HG03135 (cell line): ENCODE measurements around the gene SP140L.
A peak's percentile ranks its signal among the peaks of the same experiment; 100 is the strongest.
"Not testable (repeated sequence)": the region's sequence is repeated elsewhere in the genome, so short reads cannot be mapped to it uniquely, and the experiment has no call there.

Experiments
- ATAC-seq: cut with Tn5 transposase; IDR thresholded peaks from one replicate; pipeline ENCODE4 v1.9.1; 2021; ENCODE audit warnings: mild to moderate bottlenecking, moderate library complexity; ENCODE audit not compliant: unreplicated experiment

The SP140L gene

DNA sequence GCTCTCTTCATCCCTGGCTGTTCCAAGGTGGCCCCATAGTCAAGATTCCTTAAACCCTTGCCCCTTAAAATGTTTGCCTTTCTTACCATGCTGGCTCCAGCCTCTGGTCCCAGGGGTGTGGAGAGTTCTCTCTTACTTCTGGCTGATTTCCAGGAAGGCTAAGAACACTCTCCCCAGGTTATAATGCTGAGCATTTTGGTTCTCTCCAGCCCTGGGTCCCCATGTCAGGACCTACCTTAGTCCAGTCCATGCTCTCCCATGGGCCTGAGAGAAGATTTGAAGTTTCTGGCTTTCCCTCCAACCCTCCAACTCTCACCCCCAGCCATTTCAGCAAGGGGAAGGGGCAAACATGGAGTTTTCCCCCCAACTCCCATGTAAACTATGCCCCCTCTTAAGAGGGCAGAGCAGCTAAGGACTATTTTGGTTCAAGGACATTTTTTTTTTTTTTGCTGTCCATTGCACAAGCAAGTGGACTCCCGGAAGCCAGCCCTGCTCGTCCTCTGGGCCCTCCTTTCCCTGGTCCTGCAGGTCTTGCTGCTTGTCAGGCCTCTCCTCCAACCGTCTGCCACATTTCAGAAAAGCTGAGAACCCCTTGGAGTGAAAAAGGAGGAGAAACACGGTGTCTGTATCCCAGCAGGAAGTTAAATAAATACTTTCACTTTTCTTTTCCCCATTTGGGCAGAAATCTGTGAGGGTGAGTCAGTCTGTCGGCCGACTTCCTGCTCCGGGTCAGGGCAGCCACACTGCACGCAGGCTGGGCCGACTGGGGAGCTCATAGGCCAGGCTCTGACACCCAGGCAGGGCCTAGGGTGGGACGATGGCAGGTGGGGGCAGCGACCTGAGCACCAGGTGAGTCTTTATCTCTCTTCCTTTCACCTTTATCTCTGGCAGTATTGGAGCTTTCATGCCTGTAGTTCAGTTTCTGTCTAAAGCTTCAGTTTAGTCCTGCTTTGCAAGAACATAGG is at the start of gene SP140L:
Gene SP140L (plus strand): TSS at position 741 of the 965 bp plus-strand sequence. CDS start 77 bp downstream, at position 818.
- peak; percentile 88 for ATAC-seq

DNA sequence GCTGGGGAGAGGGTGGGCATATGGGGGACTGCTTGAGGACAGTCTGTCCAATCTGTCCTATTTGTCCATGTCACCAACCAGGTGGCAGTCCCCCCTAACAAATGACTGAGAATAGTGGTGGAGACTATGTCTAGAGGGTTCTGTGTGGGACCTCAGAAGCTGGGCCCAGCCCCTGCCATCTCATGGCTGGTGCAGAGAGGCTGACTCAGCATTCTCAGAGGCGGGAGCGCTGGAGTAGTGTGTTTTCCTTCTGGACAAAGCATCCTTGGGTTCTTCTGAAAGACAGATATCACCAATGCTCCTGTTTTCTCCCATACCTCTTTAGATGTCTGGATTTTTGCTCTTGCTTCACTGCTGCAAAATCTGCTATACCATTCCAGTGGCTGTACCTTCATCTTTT is 44.1 kb upstream of the SP140L start:
- no peak for ATAC-seq

DNA sequence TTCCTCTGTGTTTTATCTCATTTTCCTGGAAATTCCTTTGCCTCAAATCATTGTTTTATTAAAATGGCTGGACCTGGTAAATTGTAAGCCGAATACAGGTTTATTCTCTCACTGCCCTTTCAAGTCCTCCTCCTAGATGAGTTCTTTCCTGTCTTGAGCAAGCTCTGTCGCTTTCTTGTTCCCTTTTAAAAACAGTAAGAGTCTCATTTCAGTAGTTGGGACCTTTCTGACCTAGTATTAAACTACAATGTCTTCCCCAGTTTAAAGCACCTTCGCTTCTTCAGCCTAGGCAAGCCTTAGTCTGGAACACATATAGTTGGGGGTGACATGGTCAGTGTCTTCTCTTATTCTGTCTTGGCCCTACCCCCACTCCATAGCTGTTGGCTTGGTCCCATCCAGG is 40.9 kb upstream of the SP140L start:
- ATAC-seq, result no peak

DNA sequence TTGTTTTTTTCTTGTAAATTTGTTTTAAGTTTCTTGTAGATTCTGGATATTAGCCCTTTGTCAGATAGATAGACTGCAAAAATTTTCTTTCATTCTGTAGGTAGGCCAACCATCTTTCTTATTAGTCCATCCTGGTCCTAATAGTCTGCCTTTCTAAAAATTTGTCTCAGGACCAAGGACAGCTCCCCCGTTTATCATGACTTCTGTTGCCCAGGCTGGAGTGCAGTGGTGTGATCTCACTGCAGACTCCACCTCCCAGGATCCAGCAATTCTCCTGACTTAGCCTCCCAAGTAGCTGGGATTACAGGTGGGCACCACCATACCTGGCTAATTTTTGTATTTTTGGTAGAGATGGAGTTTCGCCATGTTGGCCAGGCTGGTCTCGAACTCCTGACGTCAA is 37.7 kb upstream of the SP140L start:
- ATAC-seq, result not testable (repeated sequence)

DNA sequence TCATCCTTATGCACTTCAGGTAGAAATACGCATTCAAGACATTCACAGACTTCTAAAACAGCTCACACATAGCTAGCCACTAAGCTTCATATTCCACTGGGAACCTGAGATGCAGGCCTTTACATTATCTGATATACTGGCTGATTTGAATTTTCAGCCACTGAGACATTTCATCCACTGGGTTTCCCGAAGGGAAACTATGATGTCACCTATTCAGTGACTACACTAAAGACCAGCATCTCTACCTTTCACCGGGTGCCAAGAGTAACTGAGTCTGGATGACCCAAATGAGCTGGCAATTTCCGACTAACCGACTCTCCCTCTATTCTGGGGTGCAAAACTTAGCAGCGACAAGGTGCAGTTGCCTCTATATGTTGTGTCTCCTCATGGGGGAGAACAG is 31.8 kb upstream of the SP140L start:
- no peak for ATAC-seq

DNA sequence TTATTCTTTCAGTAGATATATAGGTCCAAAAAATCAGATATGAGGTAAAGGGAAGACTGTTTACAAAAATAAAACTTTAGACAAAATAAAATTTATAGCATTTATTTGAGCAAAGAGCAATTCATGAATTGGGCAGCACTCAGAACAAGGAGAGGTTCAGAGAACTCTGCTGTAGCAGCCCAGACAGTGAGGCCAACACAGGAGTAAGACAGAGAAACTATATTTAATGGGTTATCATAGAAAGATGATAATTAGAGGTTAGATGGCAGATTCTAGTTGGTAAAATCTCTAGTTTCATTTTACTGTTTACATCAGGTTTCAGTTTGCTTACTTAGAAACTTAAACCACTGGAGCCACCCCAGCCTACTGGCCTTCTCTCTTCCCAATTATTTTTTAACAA is 30.1 kb upstream of the SP140L start:
- ATAC-seq, result no peak

DNA sequence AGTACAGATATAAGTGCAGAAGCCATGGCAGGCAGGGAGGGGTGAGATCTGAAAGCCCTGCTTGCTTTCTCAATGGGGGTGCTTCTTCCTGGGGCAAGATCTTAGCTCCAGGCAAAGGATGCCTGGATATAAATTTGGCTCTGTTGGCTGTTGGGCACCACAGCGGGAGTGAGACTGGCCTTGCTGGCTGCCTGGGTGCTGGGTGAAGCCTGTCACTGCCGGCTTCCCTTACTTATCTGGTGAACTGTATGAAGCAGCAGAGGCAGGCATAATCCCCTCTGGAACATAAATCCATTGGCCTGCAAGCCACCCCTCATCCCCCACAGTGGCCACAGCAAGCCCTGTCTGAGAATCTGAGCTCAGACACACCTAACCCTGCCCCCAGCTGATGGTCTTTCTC is 27.4 kb upstream of the SP140L start:
- no peak for ATAC-seq

DNA sequence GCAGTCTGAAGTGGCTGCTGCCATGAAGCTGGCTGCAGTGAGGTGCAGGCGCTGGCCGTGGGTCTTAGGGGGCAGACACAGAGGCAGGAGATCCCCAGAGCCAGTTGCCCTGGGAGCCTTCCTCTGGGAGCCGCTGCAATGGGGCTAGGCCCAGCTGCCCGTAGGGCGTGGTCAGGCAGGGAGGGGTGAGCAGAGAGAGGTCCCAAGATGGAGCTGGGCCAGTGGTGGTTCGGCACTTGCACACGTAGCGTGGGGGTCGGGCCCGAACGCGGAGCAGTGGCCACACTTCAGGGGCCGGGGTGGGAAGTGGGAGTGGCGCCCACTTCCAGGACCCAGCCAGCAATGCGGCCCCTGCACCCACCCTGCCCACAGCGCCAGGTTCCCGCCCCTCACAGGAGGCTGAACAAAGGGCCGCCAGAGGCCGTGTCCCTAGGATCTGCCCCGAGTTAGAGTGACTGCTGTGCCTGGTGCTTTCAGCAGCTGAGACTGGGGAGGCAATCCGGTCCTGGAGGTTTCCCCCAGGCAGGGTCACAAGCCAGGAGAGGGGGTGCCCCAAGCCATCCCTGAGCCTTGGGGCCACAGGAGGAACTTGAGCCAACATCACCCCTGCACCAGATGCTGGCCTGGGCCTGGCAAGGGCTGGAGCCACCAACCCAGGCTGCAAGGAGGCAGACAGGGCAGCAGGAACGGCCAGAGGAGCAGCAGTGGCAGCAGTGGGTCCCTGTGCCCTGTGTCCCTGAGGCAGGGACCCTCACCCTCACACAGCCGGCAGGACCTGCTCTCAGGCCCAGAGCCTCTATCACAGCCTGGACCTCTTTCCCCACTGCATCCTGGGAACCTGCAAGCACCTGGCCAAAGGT is 21.3 kb upstream of the SP140L start:
- ATAC-seq, result no peak

DNA sequence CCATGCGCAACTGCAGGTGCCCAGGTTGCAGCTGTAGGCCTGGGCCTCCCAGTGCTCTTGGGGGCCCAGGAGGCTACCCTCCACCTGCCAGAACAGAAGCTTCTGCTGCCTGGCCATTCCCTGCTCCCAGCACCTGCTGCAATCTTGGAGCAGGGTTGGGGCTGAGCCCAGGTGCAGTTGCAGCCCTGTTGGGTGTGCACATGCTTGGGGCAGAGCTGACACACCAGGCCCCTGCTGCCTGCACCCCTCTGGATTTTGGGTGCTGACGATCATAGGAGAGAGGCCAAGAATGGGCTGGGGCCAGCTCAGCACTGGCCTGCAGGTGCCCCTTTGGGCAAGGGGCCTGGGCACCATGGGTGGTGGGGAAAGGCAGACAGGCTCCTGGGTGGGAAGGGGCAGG is 20.5 kb upstream of the SP140L start:
- no peak for ATAC-seq

DNA sequence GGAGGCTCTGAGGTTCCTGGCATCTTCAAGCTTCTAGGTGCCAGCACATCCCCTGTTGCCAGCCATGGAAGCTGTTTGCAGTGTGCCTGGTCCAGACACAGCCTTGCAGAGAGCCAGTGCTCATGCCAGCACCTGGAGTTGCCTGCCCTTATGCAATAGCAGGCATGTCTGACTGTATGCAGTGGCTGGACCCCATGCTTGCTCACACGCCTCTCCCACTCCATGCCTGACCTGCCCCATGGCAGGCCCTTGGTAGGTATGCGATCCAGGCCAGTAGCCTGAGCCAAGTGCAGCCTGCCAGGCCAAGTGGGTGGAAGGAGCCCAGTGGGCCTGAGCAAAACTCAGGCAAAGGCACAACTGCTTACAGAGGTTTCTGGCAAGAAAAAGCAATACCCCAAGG is 19.5 kb upstream of the SP140L start:
- ATAC-seq, result no peak

DNA sequence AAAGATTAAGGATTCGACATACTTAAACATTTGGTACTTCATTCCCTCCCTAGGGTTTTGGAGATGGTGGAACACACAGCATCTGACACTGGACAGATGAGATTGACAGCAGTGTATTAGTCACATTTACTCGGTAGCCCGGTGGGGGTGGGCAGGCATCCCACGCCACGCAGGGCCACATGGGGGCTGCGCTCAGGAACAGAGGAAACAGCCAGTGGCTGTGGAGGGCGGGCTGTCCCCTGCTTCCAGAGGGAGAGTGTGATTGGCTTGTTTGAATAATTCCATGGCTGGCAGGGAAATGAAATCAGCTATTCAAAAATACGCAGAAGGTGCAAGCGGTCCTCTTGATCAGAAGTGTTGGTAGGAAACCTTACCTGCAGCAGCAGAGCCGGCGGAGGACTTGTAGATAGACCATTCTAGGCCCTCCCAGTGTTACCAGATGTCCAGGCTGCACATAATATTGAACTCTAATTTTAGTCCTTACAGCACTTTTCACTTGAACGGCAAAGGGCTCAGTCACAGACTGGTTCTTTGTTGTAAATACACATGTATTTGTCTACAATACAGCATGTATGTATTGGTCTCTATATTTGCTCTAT is 18.5 kb upstream of the SP140L start:
- ATAC-seq, result no peak

DNA sequence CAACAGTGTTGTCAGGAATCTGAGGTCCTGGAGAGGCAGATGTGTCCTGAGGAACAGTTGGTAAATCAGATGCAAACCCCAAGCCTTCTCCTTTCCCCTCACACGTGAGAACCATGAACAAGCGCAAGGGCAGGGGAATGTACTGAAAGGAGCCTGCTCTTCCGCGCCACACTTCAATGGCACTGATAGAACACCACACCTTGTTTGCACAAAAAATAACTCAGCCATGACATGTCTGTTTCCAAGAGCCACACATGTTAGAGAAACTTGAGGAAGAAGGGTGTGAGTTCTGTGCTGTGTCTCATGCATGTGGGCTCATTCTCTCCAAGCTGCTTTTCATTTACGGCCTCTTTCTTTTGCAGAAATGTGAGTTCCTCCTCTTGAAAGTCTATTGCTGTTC is 16.2 kb upstream of the SP140L start:
- not testable (repeated sequence) for ATAC-seq

DNA sequence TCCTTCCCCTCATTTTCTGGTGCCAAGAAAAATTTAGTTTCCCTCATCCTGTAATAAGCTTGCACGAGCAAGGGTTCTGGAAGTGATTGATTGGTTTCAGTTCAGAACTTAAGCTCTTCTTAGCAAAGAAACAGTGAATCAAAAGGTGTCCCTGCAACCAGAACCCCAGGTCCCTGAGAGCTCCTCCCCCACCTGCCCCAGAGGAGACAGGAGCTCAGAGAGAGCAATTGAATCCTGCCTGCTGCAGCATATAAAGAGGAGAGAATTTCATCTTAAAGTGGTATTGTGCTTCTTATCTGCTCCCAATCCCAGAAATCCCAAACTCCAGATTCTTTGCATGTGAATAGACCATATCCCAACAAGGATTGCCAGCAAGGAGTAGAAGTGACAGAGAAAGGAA is 15.4 kb upstream of the SP140L start:
- ATAC-seq, result not testable (repeated sequence)

DNA sequence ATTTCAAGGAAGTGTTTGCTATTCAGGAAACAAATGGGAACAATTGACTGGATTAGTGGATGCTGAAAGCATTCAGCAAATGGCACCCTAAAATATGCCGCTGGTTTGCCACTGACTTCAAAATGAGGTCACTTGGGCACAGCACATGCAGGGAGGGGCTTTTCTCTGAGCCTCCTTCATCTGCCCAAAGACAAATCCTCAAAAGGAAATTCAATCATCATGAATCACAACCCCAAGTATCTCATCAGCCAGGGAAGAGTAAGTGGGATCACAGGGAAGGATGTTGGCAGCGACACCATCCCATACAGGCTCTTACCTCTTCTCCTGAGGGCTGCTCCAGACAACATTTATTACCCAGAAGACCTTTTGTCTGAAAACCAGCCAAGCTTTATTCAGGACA is 14.4 kb upstream of the SP140L start:
- no peak for ATAC-seq

DNA sequence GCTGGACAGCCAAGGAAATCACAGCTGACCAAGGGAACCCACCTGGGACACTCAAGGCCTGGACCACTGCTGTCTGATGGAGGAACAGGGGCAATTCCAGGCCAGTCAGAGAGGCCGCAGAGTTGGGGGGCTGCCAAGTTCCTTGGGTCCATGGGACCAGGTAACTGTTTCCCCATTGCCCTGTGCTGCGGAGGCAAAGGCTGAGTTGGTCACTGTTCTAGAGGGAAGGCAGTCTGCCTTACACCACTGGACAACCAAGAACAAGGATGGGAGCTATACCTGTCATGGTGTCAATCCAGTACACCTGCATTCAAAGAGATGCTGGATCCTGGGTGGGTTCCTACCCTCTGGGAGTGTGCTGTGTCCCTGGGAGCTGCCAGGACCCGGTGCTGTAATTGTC is 9.6 kb upstream of the SP140L start:
- ATAC-seq, result no peak

DNA sequence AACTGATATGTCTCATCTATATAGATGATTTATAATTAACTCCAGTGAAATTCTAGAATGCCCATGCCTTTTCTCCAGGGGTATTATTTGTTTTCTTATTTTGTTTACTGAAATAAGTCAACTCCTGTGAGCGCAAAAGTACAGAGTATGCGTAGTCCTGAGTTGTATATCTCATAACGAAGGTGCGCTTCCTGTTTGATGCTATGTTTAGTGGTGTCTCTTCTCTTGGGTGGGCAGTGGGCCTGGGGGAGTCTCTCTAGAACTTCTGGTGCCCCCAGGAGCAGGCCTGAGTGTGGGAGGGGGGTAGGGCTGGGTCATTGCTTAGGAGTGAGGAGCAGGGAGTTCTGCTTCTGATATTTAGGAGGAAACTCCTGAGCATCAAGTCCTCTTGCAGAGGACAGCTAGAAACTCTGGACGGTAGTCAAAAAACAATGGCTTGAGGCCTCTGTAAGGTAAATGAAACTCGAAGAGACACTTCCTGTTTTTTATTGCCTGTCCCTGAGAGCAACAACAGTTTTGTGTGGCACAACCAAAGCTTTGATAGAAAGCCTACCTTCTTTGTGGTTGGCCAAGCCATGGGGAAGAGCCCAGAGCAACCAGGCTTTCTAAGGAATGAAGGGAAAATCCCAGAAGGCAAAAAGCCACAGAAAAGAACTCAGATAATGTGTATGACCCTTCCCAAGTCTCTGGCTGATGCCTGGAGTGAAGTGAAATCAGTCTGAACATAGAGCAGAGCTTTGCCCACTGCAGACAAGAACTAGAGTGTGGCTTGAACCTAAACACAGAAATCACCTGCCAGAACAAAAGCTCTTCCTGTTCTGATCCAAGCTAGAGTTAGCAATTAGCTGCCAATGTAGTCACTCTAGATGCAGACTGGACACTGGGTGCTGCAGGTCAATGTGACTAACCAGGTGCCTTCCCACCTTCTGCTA is 8.5 kb upstream of the SP140L start:
- peak; percentile 32 for ATAC-seq

DNA sequence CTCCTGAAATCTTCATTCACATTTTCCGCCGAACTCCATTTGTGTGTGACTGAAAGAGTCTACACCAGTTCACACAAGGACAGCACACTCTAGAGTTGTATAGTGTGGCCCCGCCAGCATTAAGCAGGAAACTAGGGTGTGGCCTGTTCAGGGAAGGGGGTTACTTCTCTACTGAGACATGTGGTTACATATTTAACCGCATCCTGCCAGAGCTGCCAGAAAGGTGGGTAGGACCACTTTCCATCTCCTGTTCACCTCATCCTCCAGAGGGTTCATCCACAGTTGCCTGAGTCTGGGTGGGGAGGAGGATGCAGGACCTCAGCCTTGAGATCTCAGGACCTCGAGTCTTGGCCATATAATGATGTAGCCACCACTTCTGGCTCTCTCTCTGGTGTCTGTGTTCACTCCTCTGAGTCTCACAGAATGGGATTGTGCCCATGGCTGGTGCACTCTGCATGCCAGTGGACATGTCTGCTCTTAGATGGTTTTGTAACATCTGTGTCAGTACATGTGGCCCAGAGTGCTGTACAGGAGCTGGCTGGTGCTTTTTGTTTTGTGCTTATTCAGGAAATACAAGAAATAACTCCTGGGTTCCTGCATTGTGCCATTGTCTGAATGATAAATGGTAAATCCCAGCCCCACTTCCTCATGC is 7.7 kb upstream of the SP140L start:
- peak; percentile 76 for ATAC-seq

DNA sequence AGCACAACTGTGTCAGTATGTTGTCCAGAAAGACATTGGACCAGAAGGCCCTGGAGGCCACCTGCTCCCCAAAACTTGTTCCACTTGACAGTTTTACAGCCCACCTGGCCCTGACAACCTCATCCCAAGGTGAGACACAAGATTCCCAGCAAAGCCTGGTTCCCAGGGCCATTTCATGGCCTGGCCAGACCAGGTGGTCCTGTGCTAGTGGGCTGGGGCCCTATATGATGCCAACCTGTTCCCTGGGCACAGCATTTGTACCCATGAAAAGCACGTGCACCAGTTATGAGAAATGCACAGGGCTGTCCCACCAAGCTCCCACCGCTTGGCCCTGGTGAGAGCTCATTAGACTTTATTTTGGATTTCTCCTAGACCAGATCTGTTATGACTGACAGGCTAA is 6.0 kb upstream of the SP140L start:
- ATAC-seq, result no peak

DNA sequence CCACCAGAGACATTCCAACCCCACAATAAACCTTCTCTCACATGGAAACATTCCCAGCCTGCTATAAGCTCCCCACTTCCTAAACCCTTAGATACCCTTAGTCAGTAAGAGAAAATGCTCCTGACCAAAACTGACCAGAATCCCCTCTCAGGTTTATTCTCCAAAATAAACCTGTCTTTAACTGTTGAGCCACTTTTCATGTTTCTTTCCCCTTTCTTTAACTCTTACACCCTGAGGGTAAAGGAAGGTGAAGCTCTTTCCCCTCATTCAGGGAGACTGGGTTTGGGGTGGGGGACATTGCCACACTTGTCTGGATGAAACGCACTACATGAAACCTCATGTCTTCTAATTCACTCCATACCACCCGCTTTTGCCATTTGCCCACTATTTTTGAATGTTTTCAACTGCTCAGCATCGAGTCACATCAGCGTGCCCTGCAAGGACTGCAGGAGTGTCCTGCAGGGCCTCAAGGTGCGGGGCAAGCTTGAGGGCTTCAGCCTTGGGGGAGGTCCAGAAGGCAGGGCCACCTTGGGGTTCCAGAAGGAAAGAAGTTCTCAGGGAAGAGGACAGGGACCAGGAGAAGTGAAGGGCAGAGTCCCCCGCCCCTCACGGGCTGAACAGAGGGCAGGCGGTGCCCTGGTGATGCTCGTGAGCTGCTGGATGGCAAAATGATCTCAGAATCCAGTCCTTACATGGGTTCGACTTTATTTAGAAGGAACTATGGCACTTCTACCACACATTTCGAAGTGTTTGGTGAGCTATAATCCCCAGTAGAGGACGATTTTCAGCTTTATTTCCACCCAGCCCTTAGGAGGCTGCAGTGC is 4.2 kb upstream of the SP140L start:
- no peak for ATAC-seq
